Psoas muscle (tissue), 8 donors: ENCODE results near the gene ZNF780B. TPM values are rescaled to one million over a fixed set of nuclear protein-coding genes. Genes with fewer than 3 reads are reported as not detected.

Source experiments
- ATAC-seq, 4 donors: fragments of 200-7000 bp; cut with Tn5 transposase; one replicate each; pipeline ENCODE4 v1.9.1; 2020; ENCODE audit warnings: moderate library complexity in 3 of 4, mild to moderate bottlenecking in 2 of 4
- DNase-seq, 2 donors: peaks; one replicate each; pipeline ENCODE4 v3.0.0-alpha.2; 2020
- H3K27ac ChIP-seq: fragments of 200-600 bp; one replicate; pipeline ENCODE4 v1.8.0; 2022
- H3K27me3 ChIP-seq, 3 donors: fragments of 200-600 bp in 1 of 3; one replicate each; pipeline versions ENCODE4 v1.6.1 to v1.8.0; 2013 to 2022; ENCODE audit warnings: low read length in 2 of 3, mild to moderate bottlenecking in 2 of 3, moderate library complexity in 1 of 3; ENCODE audit not compliant: insufficient read depth in 3 of 3
- H3K36me3 ChIP-seq, 2 donors: fragments of 200-600 bp in 1 of 2; one replicate each; pipeline versions ENCODE4 v1.6.1 to v1.8.0; 2013 to 2022; ENCODE audit warnings: low read depth in 1 of 2, mild to moderate bottlenecking in 1 of 2, moderate library complexity in 1 of 2; ENCODE audit not compliant: insufficient read depth in 1 of 2
- H3K4me1 ChIP-seq: fragments of 200-600 bp; one replicate; pipeline ENCODE4 v1.8.0; 2022
- H3K4me3 ChIP-seq: fragments of 200-600 bp; one replicate; pipeline ENCODE4 v1.8.0; 2022; ENCODE audit warnings: mild to moderate bottlenecking
- H3K9me3 ChIP-seq: fragments of 200-600 bp; one replicate; pipeline ENCODE4 v1.8.0; 2022
- CTCF ChIP-seq: fragments of 200-600 bp; IDR thresholded peaks from one replicate; pipeline ENCODE4 v1.8.0; 2022; ENCODE audit warnings: antibody characterized with exemption
- WGBS, 3 donors: extraction: QIAGEN DNeasy Blood & Tissue Kit; methylation state at CpG; one replicate each; pipeline versions ENCODE4 v1.1.6 to v1.1.7; 2013; 5-methylcytosine and 5-hydroxymethylcytosine counted together
- intact Hi-C, 2 donors: fragments of 100-400 bp; cut with DNase I; formaldehyde crosslinking; loops; one replicate each; pipeline versions ENCODE4 v1.11.0 to v1.14.2; 2022
- polyA plus RNA-seq, 3 donors: library from polyadenylated mRNA; stranded (reverse); fragments of 200-250 nt; gene quantifications; one replicate each; pipeline ENCODE4 v1.2.3, GENCODE V29; 2013
- total RNA-seq, 4 donors: library from RNA; stranded (reverse); fragmentation: NEBNext Ultra II Directional in 2 of 4; extraction: Animal tissue kit (Norgen Biotek cat#: 25700) in 2 of 4; gene quantifications; one replicate each; pipeline versions ENCODE4 v1.2.1 to v1.2.4, GENCODE V29; 2021 to 2023
- donor health status: healthy with polysubstance abuse.
- donor health status: DM: no; HTN: no; CAD: no; lungs with moderate emphysema.
- donor health status: Bipolar disorder and iron deficiency.
- donor health status: healthy.
- donor health status: DM: yes; HTN: yes; CAD: no.
- donor health status: DM: no; HTN: no; CAD: no.
- donor health status: DM: no; HTN: no; CAD: no.
- donor health status: DM: yes; HTN: yes; CAD: no.

Gene ZNF780B
- total and polyA plus RNA-seq, 7 donors: 1.7 to 9.1 (median 5.1) TPM

- TF ChIP-seq CTCF: no peak
- Histone ChIP-seq H3K4me3 (peak overlapping the region; percentile 92), H3K27ac (peak overlapping the region; percentile 95), H3K4me1 (peaks cover 8% of the 10 kb centered on the region), H3K9me3 (no peaks in the 10 kb centered on the region), H3K36me3 (no peaks in the 10 kb centered on the region), H3K27me3 (peaks cover 0 to 3% (median 0%) of the 10 kb centered on the region in 3 donors)
- DNase-seq (no peak), ATAC-seq (no peak)
- 44 to 48% (median 47%) methylated on average over 10 of the region's 10 CpGs for WGBS, 3 donors
- intact Hi-C loops: no loop called here
These were observed 35.4 kb upstream of the ZNF780B start for GRCh38 chr19:40091205-40092129.

GRCh38 chr19:40090241-40091204, 34.5 kb upstream of the ZNF780B start, which contains the start of gene ZNF780A:
Gene ZNF780A, minus strand, starts transcription at chr19:40090943. Its CDS starts 6,190 bp downstream, at chr19:40084753.
- TF ChIP-seq CTCF: no peak
- peak within 1 kb of the TSS; percentile 92 for H3K4me3 ChIP-seq
- intact Hi-C loops: no loop called here

GRCh38 chr19:40089462-40089861, 33.4 kb upstream of the ZNF780B start:
- TF ChIP-seq CTCF: no peak
- Histone ChIP-seq H3K9me3 (no peaks in the 10 kb centered on the region), H3K4me3 (peak overlapping the region; percentile 92), H3K4me1 (peaks cover 8% of the 10 kb centered on the region), H3K36me3 (peaks cover 0 to 5% of the 10 kb centered on the region in 2 donors), H3K27me3 (no peaks in the 10 kb centered on the region), H3K27ac (peak overlapping the region; percentile 95)
- DNase-seq (no peak), ATAC-seq (no peak)
- intact Hi-C loops: no loop called here
- WGBS, 3 donors: 42 to 48% (median 46%) methylated on average over 4 of the region's 4 CpGs

More at GRCh38 chr19:40090241-40091204, 34.5 kb upstream of the ZNF780B start, which contains the start of gene ZNF780A:
- H3K27ac ChIP-seq: peak within 1 kb of the TSS; percentile 95
- peak; percentile 92 to 99 (median 97) for ATAC-seq
- peaks cover 8% of the 10 kb centered on the region for H3K4me1 ChIP-seq
- H3K9me3 ChIP-seq: no peaks in the 10 kb centered on the region
- H3K36me3 ChIP-seq: no peaks in the 10 kb centered on the region
- no peaks in the 10 kb centered on the region for H3K27me3 ChIP-seq
- DNase-seq: peak; percentile 77 to 87
- 0 to 1% (median 1%) methylated on average over 45 to 47 of the region's 47 CpGs for WGBS, 3 donors

- DNase-seq: no peak
- no peak for ATAC-seq
- Histone ChIP-seq H3K27ac (no peak overlapping the region), H3K27me3 (no peaks in the 10 kb centered on the region), H3K9me3 (no peaks in the 10 kb centered on the region), H3K4me1 (peaks cover 8% of the 10 kb centered on the region), H3K36me3 (peaks cover 0 to 15% of the 10 kb centered on the region in 2 donors), H3K4me3 (no peak overlapping the region)
- intact Hi-C loops: no loop called here
- 87 to 97% (median 97%) methylated on average over 5 of the region's 5 CpGs for WGBS, 3 donors
- no peak for TF ChIP-seq CTCF
These were observed 32.4 kb upstream of the ZNF780B start for GRCh38 chr19:40088299-40089047.
